ENCODE data around the gene DNPH1. TPM values are rescaled to one million over a fixed set of nuclear protein-coding genes. Genes with fewer than 3 reads are reported as not detected.

The DNPH1 gene
- polyA plus RNA-seq, 2 of the 4 experiments (the other 2 are of a cell fraction), result 63.2 to 82.0 TPM

DNA sequence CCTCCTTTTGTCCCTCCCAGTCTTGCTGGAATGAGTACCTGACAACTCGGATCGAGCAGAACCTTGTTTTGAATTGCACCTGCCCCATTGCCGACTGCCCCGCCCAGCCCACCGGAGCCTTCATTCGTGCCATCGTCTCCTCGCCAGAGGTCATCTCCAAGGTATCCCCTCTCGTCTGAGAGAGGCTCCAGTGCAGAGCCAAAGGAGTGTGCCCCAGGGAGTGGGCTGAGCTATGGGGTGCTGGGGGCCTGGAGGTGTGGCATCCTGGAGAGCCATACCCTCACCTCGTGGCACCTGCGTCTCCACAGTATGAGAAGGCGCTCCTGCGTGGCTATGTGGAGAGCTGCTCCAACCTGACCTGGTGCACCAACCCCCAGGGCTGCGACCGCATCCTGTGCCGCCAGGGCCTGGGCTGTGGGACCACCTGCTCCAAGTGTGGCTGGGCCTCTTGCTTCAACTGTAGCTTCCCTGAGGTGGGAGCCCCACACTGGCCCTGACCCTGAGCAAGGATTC is 8.8 kb downstream of the DNPH1 start:
- POLR2A ChIA-PET, result interaction anchor here (0.9 kb wide), 1 partner anchor 46 kb away, joined by 3 read pairs; no protein-coding TSS in a partner anchor
- H3K9me3 ChIP-seq, result no peaks in the 10 kb centered on the region
- DNase-seq (ENCODE audit: low read depth in 1 of 2, low spot score in 1 of 2) (no peak), ATAC-seq (no peak), FAIRE-seq (no peak)
- WGBS (ENCODE audit: missing lambda C conversion rate), result 86% methylated on average over 4 of the region's 16 CpGs
- CTCF ChIA-PET, result interaction anchor here (0.6 to 5.3 kb wide), 3 partner anchors 9 to 50 kb away, joined by 3 to 38 read pairs (median 4); partner anchors contain the start of gene DNPH1
- no peak overlapping the region for H3K4me3 ChIP-seq
- H3K27ac ChIP-seq, result no peak overlapping the region
- TF ChIP-seq, protein P1, sequence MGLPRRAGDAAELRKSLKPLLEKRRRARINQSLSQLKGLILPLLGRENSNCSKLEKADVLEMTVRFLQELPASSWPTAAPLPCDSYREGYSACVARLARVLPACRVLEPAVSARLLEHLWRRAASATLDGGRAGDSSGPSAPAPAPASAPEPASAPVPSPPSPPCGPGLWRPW (IDR thresholded peaks at IDR 0.05), result no peak
- TF ChIP-seq KDM5A (IDR thresholded peaks at IDR 0.05) (no peak), POLR2AphosphoS2 (conservative IDR thresholded peaks at IDR 0.05; ENCODE audit: low read length) (no peak), FOXS1 (CRISPR knock-in tag; IDR thresholded peaks at IDR 0.05) (no peak), HEYL (CRISPR knock-in tag; IDR thresholded peaks at IDR 0.05) (no peak), E2F6 (IDR thresholded peaks at IDR 0.05; ENCODE audit: borderline replicate concordance, low read depth) (no peak)
- TF ChIP-seq, protein P2, sequence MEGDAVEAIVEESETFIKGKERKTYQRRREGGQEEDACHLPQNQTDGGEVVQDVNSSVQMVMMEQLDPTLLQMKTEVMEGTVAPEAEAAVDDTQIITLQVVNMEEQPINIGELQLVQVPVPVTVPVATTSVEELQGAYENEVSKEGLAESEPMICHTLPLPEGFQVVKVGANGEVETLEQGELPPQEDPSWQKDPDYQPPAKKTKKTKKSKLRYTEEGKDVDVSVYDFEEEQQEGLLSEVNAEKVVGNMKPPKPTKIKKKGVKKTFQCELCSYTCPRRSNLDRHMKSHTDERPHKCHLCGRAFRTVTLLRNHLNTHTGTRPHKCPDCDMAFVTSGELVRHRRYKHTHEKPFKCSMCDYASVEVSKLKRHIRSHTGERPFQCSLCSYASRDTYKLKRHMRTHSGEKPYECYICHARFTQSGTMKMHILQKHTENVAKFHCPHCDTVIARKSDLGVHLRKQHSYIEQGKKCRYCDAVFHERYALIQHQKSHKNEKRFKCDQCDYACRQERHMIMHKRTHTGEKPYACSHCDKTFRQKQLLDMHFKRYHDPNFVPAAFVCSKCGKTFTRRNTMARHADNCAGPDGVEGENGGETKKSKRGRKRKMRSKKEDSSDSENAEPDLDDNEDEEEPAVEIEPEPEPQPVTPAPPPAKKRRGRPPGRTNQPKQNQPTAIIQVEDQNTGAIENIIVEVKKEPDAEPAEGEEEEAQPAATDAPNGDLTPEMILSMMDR (IDR thresholded peaks at IDR 0.05), result no peak
- H3K4me1 ChIP-seq, result no peaks in the 10 kb centered on the region
- H3K4me2 ChIP-seq, result no peak overlapping the region

GRCh38 chr6:43219814-43220213 is 9.5 kb downstream of the DNPH1 start:
- POLR2A ChIA-PET, result no interaction called here
- no peaks in the 10 kb centered on the region for H3K4me1 ChIP-seq
- H3K4me3 ChIP-seq, result no peak overlapping the region
- FAIRE-seq, result no peak
- 83% methylated on average over 7 of the region's 7 CpGs for WGBS (ENCODE audit: missing lambda C conversion rate)
- ATAC-seq, result no peak
- no peaks in the 10 kb centered on the region for H3K9me3 ChIP-seq
- CTCF ChIA-PET, result interaction anchor here (0.6 to 5.3 kb wide), 3 partner anchors 10 to 49 kb away, joined by 3 to 38 read pairs (median 4); partner anchors contain the start of gene DNPH1
- TF ChIP-seq MYC (IDR thresholded peaks at IDR 0.05; ENCODE audit: borderline replicate concordance, low read length) (no peak), ZNF302 (CRISPR knock-in tag; IDR thresholded peaks at IDR 0.05) (no peak), CEBPB (IDR thresholded peaks at IDR 0.05) (no peak), MAZ (IDR thresholded peaks at IDR 0.05; ENCODE audit: borderline replicate concordance, low read depth, low read length) (no peak), CHD4 (IDR thresholded peaks at IDR 0.05; ENCODE audit: borderline replicate concordance) (no peak), EP300 (IDR thresholded peaks at IDR 0.05) (no peak), JUN (IDR thresholded peaks at IDR 0.05) (no peak)
- TF ChIP-seq, protein P3, sequence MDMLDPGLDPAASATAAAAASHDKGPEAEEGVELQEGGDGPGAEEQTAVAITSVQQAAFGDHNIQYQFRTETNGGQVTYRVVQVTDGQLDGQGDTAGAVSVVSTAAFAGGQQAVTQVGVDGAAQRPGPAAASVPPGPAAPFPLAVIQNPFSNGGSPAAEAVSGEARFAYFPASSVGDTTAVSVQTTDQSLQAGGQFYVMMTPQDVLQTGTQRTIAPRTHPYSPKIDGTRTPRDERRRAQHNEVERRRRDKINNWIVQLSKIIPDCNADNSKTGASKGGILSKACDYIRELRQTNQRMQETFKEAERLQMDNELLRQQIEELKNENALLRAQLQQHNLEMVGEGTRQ (IDR thresholded peaks at IDR 0.05), result no peak
- no peak overlapping the region for H3K4me2 ChIP-seq
- H3K27ac ChIP-seq, result no peak overlapping the region
- no peak for DNase-seq (ENCODE audit: low read depth in 1 of 2, low spot score in 1 of 2)

GRCh38 chr6:43219119-43219518 is 10.2 kb downstream of the DNPH1 start:
- TF ChIP-seq CHD2 (IDR thresholded peaks at IDR 0.05; ENCODE audit: low read length, partially characterized antibody), result no peak
- no peak for TF ChIP-seq RFX5 (IDR thresholded peaks at IDR 0.05)
- TF ChIP-seq CEBPB (IDR thresholded peaks at IDR 0.05), result no peak
- TF ChIP-seq, protein P4, sequence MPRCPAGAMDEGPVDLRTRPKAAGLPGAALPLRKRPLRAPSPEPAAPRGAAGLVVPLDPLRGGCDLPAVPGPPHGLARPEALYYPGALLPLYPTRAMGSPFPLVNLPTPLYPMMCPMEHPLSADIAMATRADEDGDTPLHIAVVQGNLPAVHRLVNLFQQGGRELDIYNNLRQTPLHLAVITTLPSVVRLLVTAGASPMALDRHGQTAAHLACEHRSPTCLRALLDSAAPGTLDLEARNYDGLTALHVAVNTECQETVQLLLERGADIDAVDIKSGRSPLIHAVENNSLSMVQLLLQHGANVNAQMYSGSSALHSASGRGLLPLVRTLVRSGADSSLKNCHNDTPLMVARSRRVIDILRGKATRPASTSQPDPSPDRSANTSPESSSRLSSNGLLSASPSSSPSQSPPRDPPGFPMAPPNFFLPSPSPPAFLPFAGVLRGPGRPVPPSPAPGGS (IDR thresholded peaks at IDR 0.05), result no peak
- no peak for TF ChIP-seq SMC3 (IDR thresholded peaks at IDR 0.05)
- TF ChIP-seq PHF8 (IDR thresholded peaks at IDR 0.05; ENCODE audit: borderline replicate concordance, low read depth), result no peak
- no peak for TF ChIP-seq RARB (CRISPR knock-in tag; IDR thresholded peaks at IDR 0.05)
- TF ChIP-seq CHD4 (IDR thresholded peaks at IDR 0.05; ENCODE audit: borderline replicate concordance), result no peak
- TF ChIP-seq, protein P1 (IDR thresholded peaks at IDR 0.05), result no peak
- TF ChIP-seq ZFP36 (IDR thresholded peaks at IDR 0.05; ENCODE audit: borderline replicate concordance, partially characterized antibody), result no peak
- TF ChIP-seq POLR2AphosphoS2 (conservative IDR thresholded peaks at IDR 0.05; ENCODE audit: low read length), result no peak
- TF ChIP-seq KDM1A (IDR thresholded peaks at IDR 0.05; ENCODE audit: low read depth), result no peak
- no peak overlapping the region for H3K4me2 ChIP-seq
- no peaks in the 10 kb centered on the region for H3K4me1 ChIP-seq
- CTCF ChIA-PET, result interaction anchor here (1.1 to 5.3 kb wide), 2 partner anchors 10 to 15 kb away, joined by 3 to 38 read pairs; partner anchors contain the start of gene DNPH1
- H3K27ac ChIP-seq, result no peak overlapping the region
- 93% methylated on average over 3 of the region's 3 CpGs for WGBS (ENCODE audit: missing lambda C conversion rate)
- no peak overlapping the region for H3K4me3 ChIP-seq
- H3K9me3 ChIP-seq, result no peaks in the 10 kb centered on the region
- no peak for DNase-seq (ENCODE audit: low read depth in 1 of 2, low spot score in 1 of 2)
- FAIRE-seq, result no peak
- POLR2A ChIA-PET, result no interaction called here
- no peak for ATAC-seq
